DMS53 (cell line): ENCODE results near the gene MTMR4.
"Not testable (repeated sequence)": the region's sequence is repeated elsewhere in the genome, so short reads cannot be mapped to it uniquely, and the experiment has no call there.

Experiments used
- DNase-seq: peaks from one replicate; lab custom pipeline; 2025; lab: John Stamatoyannopoulos, UW

Gene MTMR4

DNA sequence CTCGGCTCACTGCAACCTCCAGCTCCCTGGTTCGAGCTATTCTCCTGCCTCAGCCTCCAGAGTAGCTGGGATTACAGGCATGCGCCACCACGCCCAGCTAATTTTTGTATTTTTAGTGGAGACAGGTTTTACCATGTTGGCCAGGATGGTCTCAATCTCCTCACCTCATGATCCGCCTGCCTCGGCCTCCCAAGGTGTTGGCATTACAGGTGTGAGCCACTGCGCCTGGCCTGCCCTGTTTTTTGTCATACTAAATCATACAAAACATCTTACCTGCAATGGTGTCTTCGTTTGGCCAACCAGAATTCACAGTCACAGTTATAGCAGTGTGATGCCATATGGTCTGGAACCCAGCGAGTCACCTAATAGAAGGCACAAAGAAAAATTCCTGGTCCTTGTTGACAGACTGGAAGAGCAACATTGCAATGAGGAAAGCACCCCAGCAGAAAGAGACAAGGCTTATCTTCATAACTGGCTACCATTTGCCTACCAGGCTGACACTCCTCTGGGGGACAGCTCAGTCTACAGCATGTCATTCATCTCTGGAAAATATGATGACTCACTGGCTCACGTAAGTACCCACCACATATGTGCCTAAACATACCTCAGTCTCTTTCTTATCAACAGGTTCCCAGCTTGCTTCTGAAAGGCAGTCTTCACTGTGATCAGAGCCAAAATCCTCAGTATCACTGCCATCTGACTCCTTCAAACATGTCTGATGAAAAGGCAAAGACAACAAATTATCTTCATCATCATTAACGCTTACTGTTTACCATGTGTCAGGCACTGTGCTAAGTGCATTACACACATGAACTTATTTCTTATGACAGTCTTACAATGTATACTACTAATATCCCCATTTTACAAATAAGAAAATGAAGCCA lies 22.0 kb downstream of the MTMR4 start:
- DNase-seq, result peak; percentile 8

GRCh38 chr17:58491510-58492045 lies 22.9 kb downstream of the MTMR4 start:
- DNase-seq, result no peak

DNA sequence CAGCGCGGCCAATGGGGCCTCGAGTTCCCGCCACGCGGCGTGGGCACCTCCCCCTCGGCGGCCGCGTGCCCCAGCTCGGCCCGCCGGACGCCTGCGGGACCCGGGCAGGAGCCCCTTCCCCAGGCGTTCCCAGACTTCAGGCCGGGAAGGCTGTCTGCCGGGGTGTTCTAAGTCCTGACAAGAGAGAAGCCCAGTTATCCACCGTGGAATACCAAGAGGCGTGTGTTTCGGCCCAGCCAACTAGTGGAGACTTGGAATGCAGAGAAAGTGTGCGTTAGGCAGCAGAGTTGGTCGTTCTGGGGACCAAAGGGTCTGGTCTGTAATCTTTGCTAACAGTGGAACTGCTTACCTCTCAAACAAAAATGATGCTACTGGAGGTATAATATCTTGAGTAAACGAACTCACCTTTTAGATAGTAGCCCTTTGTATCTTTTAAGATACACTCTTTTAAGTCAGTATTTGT lies 26.0 kb downstream of the MTMR4 start:
- DNase-seq, result no peak

GRCh38 chr17:58487589-58488427 lies 26.6 kb downstream of the MTMR4 start, which contains the start of gene HSF5:
Gene HSF5, minus strand, starts transcription at chr17:58488408. Its CDS starts 134 bp downstream, at chr17:58488274.
- DNase-seq, result no peak

- no peak for DNase-seq
These were observed 29.8 kb downstream of the MTMR4 start for GRCh38 chr17:58484600-58484999.

DNA sequence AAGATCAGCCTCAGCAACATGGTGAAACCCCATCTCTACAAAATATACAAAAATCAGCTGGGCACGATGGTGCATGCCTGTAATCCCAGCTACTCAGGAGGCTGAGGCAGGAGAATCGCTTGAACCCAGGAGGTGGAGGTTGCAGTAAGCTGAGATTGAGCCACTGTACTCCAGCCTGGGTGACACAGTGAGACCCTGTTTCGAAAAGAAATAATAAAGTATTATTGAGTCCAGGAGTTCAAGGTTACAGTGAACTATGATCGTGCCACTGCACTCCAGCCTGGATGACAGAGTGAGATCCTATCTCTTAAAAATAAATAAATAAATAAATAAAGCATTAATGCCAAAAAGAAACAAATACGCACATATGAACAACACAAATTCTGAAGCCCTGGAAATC lies 32.6 kb downstream of the MTMR4 start:
- not testable (repeated sequence) for DNase-seq

DNA sequence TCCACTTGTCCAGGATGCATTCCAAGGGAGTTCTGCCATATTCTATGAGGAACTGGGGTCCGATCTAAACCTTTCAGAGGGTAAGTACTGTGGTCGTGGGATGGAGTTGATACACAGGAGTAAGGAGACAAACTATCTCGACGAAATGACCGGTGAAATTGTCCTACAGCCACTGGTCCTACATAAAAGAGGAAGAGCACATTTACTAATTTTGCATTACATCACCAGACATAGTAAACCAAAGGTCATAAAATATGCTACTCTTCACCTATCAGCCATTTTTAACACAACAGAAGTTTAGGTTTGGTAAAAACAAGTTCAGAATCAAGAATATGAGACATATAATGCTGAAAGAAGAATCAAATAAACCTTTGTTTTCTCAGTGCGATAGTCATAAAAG lies 34.3 kb downstream of the MTMR4 start:
- DNase-seq, result no peak

DNA sequence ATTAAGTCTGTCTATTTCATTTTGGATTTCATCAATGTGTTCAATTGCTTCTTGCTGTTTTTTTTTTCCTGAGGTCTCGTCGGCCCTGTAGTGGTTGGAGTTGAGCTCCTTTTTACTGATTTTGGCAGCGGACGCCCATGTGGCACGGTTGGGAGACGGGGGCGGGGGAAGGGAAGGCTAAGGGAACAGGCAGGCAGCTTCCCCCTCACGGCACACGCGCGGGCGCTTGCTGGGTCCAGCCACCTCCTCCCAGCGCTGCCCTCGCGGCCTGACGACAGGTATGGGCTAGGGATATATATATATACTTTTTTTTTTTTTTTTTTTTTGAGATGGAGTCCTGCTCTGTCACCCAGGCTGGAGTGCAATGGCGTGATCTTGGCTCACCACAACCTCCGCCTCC lies 37.6 kb downstream of the MTMR4 start:
- DNase-seq, result no peak

DNA sequence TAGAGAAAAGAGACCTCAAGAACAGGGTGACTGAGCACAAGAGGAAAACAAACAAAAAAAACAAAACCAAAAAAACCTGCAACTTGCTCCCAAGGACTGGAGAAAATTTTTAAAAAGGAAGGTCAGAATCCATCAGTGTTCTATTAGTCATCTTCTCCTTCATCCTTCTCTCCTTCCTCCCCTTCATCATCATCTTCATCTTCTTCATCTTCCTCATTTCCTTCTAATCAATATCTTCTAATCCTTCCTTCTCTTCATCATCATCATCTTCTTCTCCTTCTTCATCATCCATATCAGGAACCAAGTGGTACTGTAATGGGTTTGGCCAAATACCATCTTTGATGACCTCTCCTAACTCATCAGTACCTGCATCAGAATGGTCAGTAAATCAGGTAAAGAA lies 38.5 kb downstream of the MTMR4 start:
- no peak for DNase-seq

DNA sequence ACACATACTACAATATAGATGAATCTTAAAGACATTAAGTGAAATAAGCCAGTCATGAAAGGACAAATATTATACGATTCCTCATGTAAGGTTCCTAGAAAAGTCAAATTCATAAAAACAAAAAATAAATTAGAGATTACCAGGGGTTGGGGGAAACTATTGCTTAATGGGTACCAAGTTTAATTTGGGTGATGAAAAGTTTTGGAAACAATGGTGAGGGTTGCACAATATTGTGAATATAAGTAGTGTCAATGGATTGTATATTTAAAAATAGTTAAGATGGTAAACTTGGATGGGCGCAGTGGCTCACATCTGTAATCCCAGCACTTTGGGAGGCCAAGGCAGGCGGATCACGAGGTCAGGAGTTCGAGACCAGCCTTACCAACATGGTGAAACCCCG lies 44.1 kb downstream of the MTMR4 start:
- DNase-seq, result no peak

DNA sequence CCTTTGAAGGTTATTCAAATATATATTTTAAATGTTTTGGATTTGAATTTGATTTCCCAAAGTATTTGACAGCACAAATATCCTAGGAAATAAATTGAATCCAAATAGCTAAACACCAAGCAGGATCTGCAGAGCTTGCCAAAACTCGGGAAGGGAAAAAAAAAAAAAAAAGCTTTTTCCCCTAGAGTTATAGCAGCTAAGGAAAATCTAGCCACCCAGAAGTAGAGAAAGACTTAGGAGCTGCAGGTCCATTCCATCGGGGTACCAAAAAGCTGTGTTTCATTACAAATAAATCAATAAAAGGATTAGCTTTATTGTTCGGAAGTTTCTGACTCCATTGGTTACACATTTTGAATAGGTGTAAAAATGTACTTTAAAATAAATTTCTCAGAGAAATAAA lies 45.5 kb downstream of the MTMR4 start:
- no peak for DNase-seq

DNA sequence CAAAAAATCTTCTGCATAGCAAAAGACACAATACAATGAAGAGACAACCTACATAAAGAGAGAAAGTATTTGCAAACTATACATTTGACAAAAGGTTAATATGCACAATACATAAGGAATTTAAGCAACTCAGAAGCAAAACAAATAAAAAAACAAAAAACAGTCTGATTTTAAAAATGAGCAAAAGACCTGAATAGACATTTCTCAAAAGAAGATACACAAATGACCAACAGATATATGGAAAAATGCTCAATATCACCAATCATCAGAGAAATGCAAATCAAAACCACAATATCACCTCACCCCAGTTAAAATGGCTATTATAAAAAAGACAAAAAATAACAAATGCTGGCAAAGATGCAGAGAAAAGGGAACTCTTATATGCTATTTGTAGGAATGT lies 58.9 kb downstream of the MTMR4 start:
- DNase-seq, result no peak

DNA sequence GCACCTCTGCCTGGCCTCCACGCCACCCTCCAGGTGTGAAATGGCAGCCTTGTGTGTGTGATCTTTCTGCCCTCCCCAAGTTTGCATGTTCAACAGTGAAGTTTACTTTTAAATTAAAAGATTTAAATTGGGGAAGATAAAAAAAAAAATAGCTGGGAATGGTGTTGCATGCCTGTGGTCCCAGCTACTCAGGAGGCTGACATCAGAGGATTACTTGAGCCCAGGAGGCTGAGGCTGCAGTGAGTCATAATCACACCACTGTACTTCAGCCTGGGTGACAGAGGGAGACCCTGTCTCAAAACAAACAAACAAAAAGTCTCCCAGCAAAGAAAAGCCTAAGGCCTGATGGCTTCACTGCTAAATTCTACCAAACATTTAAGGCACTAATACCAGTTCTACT lies 61.7 kb downstream of the MTMR4 start:
- DNase-seq, result no peak

GRCh38 chr17:58447039-58447975 lies 67.1 kb downstream of the MTMR4 start:
- peak; percentile 89 for DNase-seq

GRCh38 chr17:58446086-58446485 lies 68.4 kb downstream of the MTMR4 start:
- no peak for DNase-seq
